ENCODE data around the gene SMAP1.

The SMAP1 gene

DNA sequence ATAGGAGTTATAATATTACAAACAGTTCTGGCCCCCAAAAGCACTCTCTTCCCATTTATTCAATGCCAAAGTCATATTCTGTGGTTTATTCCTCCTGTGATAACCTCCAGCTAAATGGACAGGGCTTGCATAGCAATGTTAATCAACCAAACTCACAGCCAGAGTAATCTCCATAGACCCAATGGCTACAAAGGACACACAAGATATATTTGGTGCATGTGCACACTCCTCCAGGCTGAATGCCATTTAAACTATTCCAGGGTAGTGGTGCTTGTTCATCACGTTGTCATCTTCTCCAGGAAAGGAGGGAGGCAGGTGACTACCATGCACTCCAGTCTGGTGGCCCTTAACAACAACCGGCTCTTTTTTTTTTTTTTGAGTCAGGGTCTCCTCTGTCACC is 232.4 kb downstream of the SMAP1 start:
- no peak for DNase-seq (ENCODE audit: low read depth)

DNA sequence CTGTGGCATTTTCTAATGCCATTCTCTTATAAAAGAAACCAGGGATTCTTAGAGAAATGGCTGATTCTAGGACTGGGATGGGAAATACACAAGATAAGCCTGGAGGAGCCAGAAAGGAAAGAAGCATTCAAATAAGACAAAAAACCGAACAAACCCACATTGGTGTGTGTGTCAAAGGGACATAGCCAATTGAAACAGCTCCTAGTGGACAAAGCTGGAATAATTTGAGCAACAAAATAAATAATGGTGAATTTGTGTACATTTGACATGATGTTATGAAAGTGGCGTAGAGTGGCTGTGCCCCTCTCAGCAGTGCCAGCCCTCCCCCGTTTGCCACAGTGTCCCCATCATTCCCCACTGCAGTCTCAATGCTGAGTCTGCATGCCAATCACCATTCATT is 233.6 kb downstream of the SMAP1 start:
- no peak for DNase-seq (ENCODE audit: low read depth)

DNA sequence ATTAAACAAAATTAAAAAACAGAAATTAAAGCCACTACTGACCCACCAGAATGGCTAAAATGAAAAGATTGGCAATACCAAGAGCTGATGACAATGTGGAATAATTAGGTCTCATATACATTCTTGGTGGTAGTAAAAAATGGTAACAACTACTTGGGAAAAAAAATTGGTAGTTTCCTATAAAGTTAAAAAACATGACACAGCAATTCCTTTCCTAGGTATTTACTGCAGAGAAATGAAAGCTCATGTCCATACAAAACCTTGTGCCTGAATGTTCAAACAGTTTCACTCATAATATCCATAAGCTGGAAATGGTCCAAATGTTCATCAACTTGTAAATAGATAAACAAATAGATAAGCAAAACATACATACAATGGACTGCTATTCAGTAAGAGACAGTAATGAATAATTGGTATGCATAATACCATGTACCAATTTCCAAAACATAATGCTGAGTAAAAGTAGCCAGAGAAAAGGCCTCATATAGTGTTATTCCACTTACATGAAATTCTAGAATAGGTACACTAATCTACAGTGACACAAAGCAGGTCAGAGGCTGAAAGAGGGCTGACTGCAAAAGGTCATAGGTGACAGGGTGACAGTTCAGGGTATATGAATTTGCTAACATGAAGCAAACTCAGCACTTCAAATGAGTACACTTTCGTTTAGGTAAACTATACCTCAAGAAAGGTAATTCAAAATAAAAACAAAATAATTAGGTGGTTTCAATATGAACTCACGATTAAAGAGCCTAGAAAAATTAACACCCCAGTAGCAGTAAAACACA is 236.2 kb downstream of the SMAP1 start:
- no peak for DNase-seq (ENCODE audit: low read depth)

DNA sequence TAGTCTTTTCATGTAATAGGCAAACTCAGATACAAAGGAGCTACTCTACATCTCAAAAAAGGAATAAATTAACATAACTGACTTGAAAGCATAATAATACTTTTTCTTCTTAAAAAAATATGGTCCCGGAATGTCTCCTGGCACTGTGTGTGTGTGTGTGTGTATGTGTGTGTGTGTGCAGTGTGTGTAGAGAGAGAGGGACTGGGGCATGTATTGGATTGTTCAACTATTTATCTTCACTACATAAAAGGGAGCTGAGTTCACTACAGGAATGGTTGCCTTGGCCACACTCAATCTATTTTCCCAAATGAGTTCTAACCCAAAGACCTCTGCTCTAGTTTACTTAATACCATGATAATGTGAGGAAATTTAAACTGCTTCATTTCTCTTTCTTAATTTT is 238.1 kb downstream of the SMAP1 start:
- no peak for DNase-seq (ENCODE audit: low read depth)
